ENCODE measurements around the gene OR2G2. TPM values are rescaled to one million over a fixed set of nuclear protein-coding genes. Genes with fewer than 3 reads are reported as not detected.

The OR2G2 gene
- polyA plus RNA-seq, 1 experiment = not detected

GRCh38 chr1:247561711-247562110 is 26.4 kb upstream of the OR2G2 start:
- no peak overlapping the region for H3K4me3 ChIP-seq (ENCODE audit: low read depth, low read length)
- TF ChIP-seq, protein P1, sequence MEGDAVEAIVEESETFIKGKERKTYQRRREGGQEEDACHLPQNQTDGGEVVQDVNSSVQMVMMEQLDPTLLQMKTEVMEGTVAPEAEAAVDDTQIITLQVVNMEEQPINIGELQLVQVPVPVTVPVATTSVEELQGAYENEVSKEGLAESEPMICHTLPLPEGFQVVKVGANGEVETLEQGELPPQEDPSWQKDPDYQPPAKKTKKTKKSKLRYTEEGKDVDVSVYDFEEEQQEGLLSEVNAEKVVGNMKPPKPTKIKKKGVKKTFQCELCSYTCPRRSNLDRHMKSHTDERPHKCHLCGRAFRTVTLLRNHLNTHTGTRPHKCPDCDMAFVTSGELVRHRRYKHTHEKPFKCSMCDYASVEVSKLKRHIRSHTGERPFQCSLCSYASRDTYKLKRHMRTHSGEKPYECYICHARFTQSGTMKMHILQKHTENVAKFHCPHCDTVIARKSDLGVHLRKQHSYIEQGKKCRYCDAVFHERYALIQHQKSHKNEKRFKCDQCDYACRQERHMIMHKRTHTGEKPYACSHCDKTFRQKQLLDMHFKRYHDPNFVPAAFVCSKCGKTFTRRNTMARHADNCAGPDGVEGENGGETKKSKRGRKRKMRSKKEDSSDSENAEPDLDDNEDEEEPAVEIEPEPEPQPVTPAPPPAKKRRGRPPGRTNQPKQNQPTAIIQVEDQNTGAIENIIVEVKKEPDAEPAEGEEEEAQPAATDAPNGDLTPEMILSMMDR (IDR thresholded peaks at IDR 0.05; ENCODE audit: low read depth, low read length) = no peak
- H3K27me3 ChIP-seq (ENCODE audit: control insufficient read depth, insufficient read depth, low read length) = no peaks in the 10 kb centered on the region
- ChIA-PET CTCF (no interaction called here), POLR2A (no interaction called here)
- no peak overlapping the region for H3K27ac ChIP-seq (ENCODE audit: low read depth, low read length)
- H3K9me3 ChIP-seq (ENCODE audit: control insufficient read depth, insufficient read depth, low read length) = peaks cover 22% of the 10 kb centered on the region
- no peak for DNase-seq (ENCODE audit: low read depth, low spot score)

GRCh38 chr1:247562198-247562597 is 26.0 kb upstream of the OR2G2 start:
- Histone ChIP-seq H3K27ac (ENCODE audit: low read depth, low read length) (no peak overlapping the region), H3K27me3 (ENCODE audit: control insufficient read depth, insufficient read depth, low read length) (no peaks in the 10 kb centered on the region), H3K9me3 (ENCODE audit: control insufficient read depth, insufficient read depth, low read length) (peaks cover 22% of the 10 kb centered on the region), H3K4me3 (ENCODE audit: low read depth, low read length) (no peak overlapping the region)
- TF ChIP-seq, protein P1 (IDR thresholded peaks at IDR 0.05; ENCODE audit: low read depth, low read length) = no peak
- no peak for DNase-seq (ENCODE audit: low read depth, low spot score)
- POLR2A ChIA-PET = interaction anchor here (0.6 kb wide), 1 partner anchor 223 kb away, joined by 3 read pairs; no protein-coding TSS in a partner anchor
- CTCF ChIA-PET = no interaction called here

DNA sequence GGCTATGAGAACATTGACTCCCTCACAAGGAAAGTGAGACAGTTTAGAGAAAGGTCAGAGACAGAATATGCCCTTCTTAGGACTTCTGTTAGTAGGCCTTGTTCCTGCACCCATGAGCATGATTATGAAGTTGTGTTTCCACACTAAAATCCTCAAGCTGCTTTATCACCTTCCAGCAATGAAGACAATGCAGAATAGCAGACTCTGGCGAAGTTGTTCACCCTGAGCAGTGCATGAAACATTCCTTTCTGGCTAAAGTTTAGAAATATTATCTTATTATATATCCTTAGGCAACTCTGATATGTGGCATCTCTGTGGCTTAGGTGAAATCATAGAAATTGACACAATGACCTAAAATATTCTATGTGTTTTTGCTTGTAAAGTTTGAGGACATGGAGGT is 13.9 kb upstream of the OR2G2 start:
- ChIA-PET CTCF (no interaction called here), POLR2A (no interaction called here)
- H3K4me3 ChIP-seq (ENCODE audit: low read depth, low read length) = no peak overlapping the region
- peaks cover 26% of the 10 kb centered on the region; the same call in 1 of the 2 replicates for H3K9me3 ChIP-seq (ENCODE audit: control insufficient read depth, insufficient read depth, low read length)
- no peak for DNase-seq (ENCODE audit: low read depth, low spot score)
- TF ChIP-seq, protein P1 (IDR thresholded peaks at IDR 0.05; ENCODE audit: low read depth, low read length) = no peak
- no peaks in the 10 kb centered on the region for H3K27me3 ChIP-seq (ENCODE audit: control insufficient read depth, insufficient read depth, low read length)
- no peak overlapping the region for H3K27ac ChIP-seq (ENCODE audit: low read depth, low read length)

DNA sequence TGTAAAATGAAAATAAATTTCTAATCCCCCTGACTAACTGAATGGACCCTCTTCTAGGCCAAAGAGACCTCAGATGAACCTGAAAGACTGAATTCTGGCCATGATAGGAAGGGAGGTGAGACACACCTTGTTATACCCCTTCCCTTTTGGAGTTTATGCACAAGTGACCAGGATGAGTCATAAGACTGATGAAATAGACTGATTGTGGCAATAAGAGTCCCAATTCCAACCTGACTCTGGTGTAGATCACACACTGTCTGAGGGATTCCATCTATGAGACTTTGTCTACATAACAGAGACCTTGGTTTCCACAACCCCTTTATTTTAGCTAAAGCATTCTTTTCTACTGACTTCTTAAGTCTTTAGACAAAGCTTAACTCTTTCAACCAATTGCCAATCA is 13.5 kb upstream of the OR2G2 start:
- no peak for DNase-seq (ENCODE audit: low read depth, low spot score)
- ChIA-PET CTCF (no interaction called here), POLR2A (no interaction called here)
- Histone ChIP-seq H3K4me3 (ENCODE audit: low read depth, low read length) (no peak overlapping the region), H3K9me3 (ENCODE audit: control insufficient read depth, insufficient read depth, low read length) (peaks cover 27% of the 10 kb centered on the region; the same call in 1 of the 2 replicates), H3K27ac (ENCODE audit: low read depth, low read length) (no peak overlapping the region), H3K27me3 (ENCODE audit: control insufficient read depth, insufficient read depth, low read length) (no peaks in the 10 kb centered on the region)
- TF ChIP-seq, protein P1 (IDR thresholded peaks at IDR 0.05; ENCODE audit: low read depth, low read length) = no peak

- CTCF ChIA-PET = no interaction called here
- Histone ChIP-seq H3K4me3 (ENCODE audit: low read depth, low read length) (no peak overlapping the region), H3K27me3 (ENCODE audit: control insufficient read depth, insufficient read depth, low read length) (no peaks in the 10 kb centered on the region), H3K9me3 (ENCODE audit: control insufficient read depth, insufficient read depth, low read length) (peaks cover 27% of the 10 kb centered on the region; the same call in 1 of the 2 replicates), H3K27ac (ENCODE audit: low read depth, low read length) (no peak overlapping the region)
- DNase-seq (ENCODE audit: low read depth, low spot score) = no peak
- TF ChIP-seq, protein P1 (IDR thresholded peaks at IDR 0.05; ENCODE audit: low read depth, low read length) = no peak
- POLR2A ChIA-PET = no interaction called here
These were observed 11.6 kb upstream of the OR2G2 start for GRCh38 chr1:247576514-247576913.
